Medulla oblongata (tissue), 1 donor: ENCODE data around the gene PDE12.

ENCODE experiments used
- DNase-seq: peaks from one replicate; pipeline ENCODE4 v3.0.0-alpha.2; 2015; ENCODE audit errors: extremely low spot score

PDE12 gene

GRCh38 chr3:57555738-57556458 is at the start of gene PDE12:
Gene PDE12, plus strand, starts transcription at chr3:57556274. Its CDS starts 106 bp downstream, at chr3:57556380.
- peak; percentile 95 for DNase-seq

- DNase-seq = no peak
Observed at GRCh38 chr3:57512166-57512565, 43.9 kb upstream of the PDE12 start.

- DNase-seq = no peak
Observed at GRCh38 chr3:57518276-57518915, 37.7 kb upstream of the PDE12 start.

- no peak for DNase-seq
Observed at GRCh38 chr3:57530071-57530608, 25.9 kb upstream of the PDE12 start.

GRCh38 chr3:57538465-57538864 is 17.6 kb upstream of the PDE12 start:
- DNase-seq = no peak

- no peak for DNase-seq
Observed at GRCh38 chr3:57544181-57545125, 11.6 kb upstream of the PDE12 start, which contains the start of gene DNAH12. Gene DNAH12, minus strand, starts transcription at chr3:57544344. Its CDS starts 1,474 bp downstream, at chr3:57542870.

GRCh38 chr3:57545636-57546268 is 10.3 kb upstream of the PDE12 start:
- peak; percentile 50 for DNase-seq

- no peak for DNase-seq
Observed at GRCh38 chr3:57546616-57547015, 9.5 kb upstream of the PDE12 start.

GRCh38 chr3:57555306-57555705 is 768 bp upstream of the PDE12 start:
- peak; percentile 17 for DNase-seq

GRCh38 chr3:57556459-57557084 is 498 bp downstream of the PDE12 start:
- no peak for DNase-seq

GRCh38 chr3:57557085-57557537 is 1.0 kb downstream of the PDE12 start:
- no peak for DNase-seq

- DNase-seq = no peak
Observed at GRCh38 chr3:57559526-57559925, 3.5 kb downstream of the PDE12 start.

GRCh38 chr3:57569859-57570450 is 13.9 kb downstream of the PDE12 start:
- no peak for DNase-seq

GRCh38 chr3:57570878-57571277 is 14.8 kb downstream of the PDE12 start:
- no peak for DNase-seq

GRCh38 chr3:57572096-57572495 is 16.0 kb downstream of the PDE12 start:
- DNase-seq = no peak

- peak; percentile 35 for DNase-seq
Observed at GRCh38 chr3:57575966-57576626, 20.0 kb downstream of the PDE12 start.

GRCh38 chr3:57577801-57578200 is 21.7 kb downstream of the PDE12 start:
- no peak for DNase-seq

- no peak for DNase-seq
Observed at GRCh38 chr3:57582474-57583168, 26.5 kb downstream of the PDE12 start.

- no peak for DNase-seq
Observed at GRCh38 chr3:57583544-57583943, 27.5 kb downstream of the PDE12 start.
